IMR-90 (cell line): Measurements from ENCODE around the gene KRTAP10-3. TPM values are rescaled to one million over a fixed set of nuclear protein-coding genes. Genes with fewer than 3 reads are reported as not detected.

Experiments used
- ATAC-seq: fragments of 200-7000 bp; cut with Tn5 transposase; 2 replicates; pipeline ENCODE4 v1.9.1; 2020; ENCODE audit warnings: low read depth, mild to moderate bottlenecking, moderate library complexity
- BruUV-seq: library from RNA; stranded (reverse); fragments of 400-500 nt; replicated peaks from 2 replicates; lab custom pipeline; 2021; lab: Mats Ljungman, UMichigan
- CTCF ChIA-PET: fragments of 300-600 bp; formaldehyde crosslinking; extraction: SDS; loops from one replicate; lab custom pipeline; 2021; ENCODE audit warnings: antibody characterized with exemption; lab: Yijun Ruan, JAX
- POLR2A ChIA-PET: fragments of 300-600 bp; sonication (Branson Sonifier 250); formaldehyde crosslinking; loops from one replicate; lab custom pipeline; 2022; ENCODE audit warnings: antibody characterized with exemption; ENCODE audit not compliant: unreplicated experiment; lab: Charles Lee
- DNase-seq: peaks from one replicate; pipeline ENCODE4 v3.0.0; 2013
- H2AFZ ChIP-seq: replicated peaks from 2 replicates; pipeline ENCODE3; 2013; ENCODE audit warnings: low read length, mild to moderate bottlenecking; ENCODE audit not compliant: poor library complexity
- H2AK5ac ChIP-seq: 2 replicates; pipeline ENCODE4 v1.6.1; 2013; ENCODE audit warnings: low read depth, low read length, inconsistent platforms
- H2AK9ac ChIP-seq: replicated peaks from 2 replicates; pipeline ENCODE3; 2013; ENCODE audit warnings: mild to moderate bottlenecking, low read depth, low read length, moderate library complexity; ENCODE audit not compliant: poor library complexity
- H2BK120ac ChIP-seq: 2 replicates; pipeline ENCODE4 v1.6.1; 2013; ENCODE audit warnings: low read depth, low read length, inconsistent platforms
- H2BK15ac ChIP-seq: 3 replicates; pipeline ENCODE4 v1.6.1; 2013; ENCODE audit warnings: low read depth, low read length, inconsistent platforms
- H2BK20ac ChIP-seq: 2 replicates; pipeline ENCODE4 v1.6.1; 2013; ENCODE audit warnings: low read depth, mild to moderate bottlenecking, inconsistent platforms, low read length, moderate library complexity
- H2BK5ac ChIP-seq: 2 replicates; pipeline ENCODE4 v1.6.1; 2013; ENCODE audit warnings: mild to moderate bottlenecking, low read depth, low read length, inconsistent platforms; ENCODE audit not compliant: poor library complexity, severe bottlenecking
- H3K14ac ChIP-seq: replicated peaks from 2 replicates; pipeline ENCODE4 v1.6.1; 2013; ENCODE audit warnings: low read depth, low read length, inconsistent platforms
- H3K18ac ChIP-seq: 2 replicates; pipeline ENCODE4 v1.6.1; 2013; ENCODE audit warnings: low read depth, low read length, control low read depth
- H3K23ac ChIP-seq: 2 replicates; pipeline ENCODE4 v1.6.1; 2013; ENCODE audit warnings: low read depth, low read length, inconsistent platforms
- H3K27ac ChIP-seq: 2 replicates; pipeline ENCODE4 v1.5.1; 2013; ENCODE audit warnings: mild to moderate bottlenecking, control low read depth, low read length; ENCODE audit not compliant: insufficient read depth
- H3K27me3 ChIP-seq: 2 replicates; pipeline ENCODE4 v1.6.1; 2013; ENCODE audit warnings: low read length; ENCODE audit not compliant: control insufficient read depth, insufficient read depth
- H3K36me3 ChIP-seq: 2 replicates; pipeline ENCODE4 v1.6.1; 2013; ENCODE audit warnings: low read length, mixed read lengths; ENCODE audit not compliant: control insufficient read depth, insufficient read depth
- H3K4ac ChIP-seq: 2 replicates; pipeline ENCODE4 v1.6.1; 2013; ENCODE audit warnings: low read depth, low read length, inconsistent platforms
- H3K4me1 ChIP-seq: 2 replicates; pipeline ENCODE4 v1.6.1; 2013; ENCODE audit warnings: low read length, mixed read lengths; ENCODE audit not compliant: control insufficient read depth, insufficient read depth
- H3K4me2 ChIP-seq: 2 replicates; pipeline ENCODE4 v1.6.1; 2013; ENCODE audit warnings: low read depth, mild to moderate bottlenecking, control low read depth, low read length, moderate library complexity
- H3K4me3 ChIP-seq: 2 replicates; pipeline ENCODE4 v1.5.1; 2013; ENCODE audit warnings: low read depth, mild to moderate bottlenecking, control low read depth, low read length, moderate library complexity; ENCODE audit not compliant: insufficient read depth
- H3K56ac ChIP-seq: 2 replicates; pipeline ENCODE4 v1.6.1; 2013; ENCODE audit warnings: low read length, inconsistent platforms; ENCODE audit not compliant: insufficient read depth; ENCODE audit errors: extremely low read depth
- H3K79me1 ChIP-seq, 2 experiments: 2 replicates each; pipeline ENCODE4 v1.6.1; 2013; ENCODE audit warnings: low read length in 2 of 2, inconsistent platforms in 1 of 2, low read depth in 1 of 2
- H3K9ac ChIP-seq: 2 replicates; pipeline ENCODE4 v1.6.1; 2013; ENCODE audit warnings: low read depth, low read length, control low read depth
- H3K9me1 ChIP-seq: 2 replicates; pipeline ENCODE4 v1.6.1; 2013; ENCODE audit warnings: low read length, inconsistent platforms; ENCODE audit not compliant: insufficient read depth
- H3K9me3 ChIP-seq: 2 replicates; pipeline ENCODE4 v1.6.1; 2013; ENCODE audit warnings: low read length; ENCODE audit not compliant: control insufficient read depth, insufficient read depth
- H4K20me1 ChIP-seq: 2 replicates; pipeline ENCODE4 v1.6.1; 2013; ENCODE audit warnings: low read length, inconsistent platforms; ENCODE audit not compliant: insufficient read depth
- H4K5ac ChIP-seq: 2 replicates; pipeline ENCODE4 v1.6.1; 2013; ENCODE audit warnings: mild to moderate bottlenecking, low read depth, low read length, control low read depth
- H4K8ac ChIP-seq, 2 experiments: 2 replicates each; pipeline ENCODE4 v1.6.1; 2013; ENCODE audit warnings: low read depth in 2 of 2, low read length in 2 of 2, control low read depth in 1 of 2, inconsistent platforms in 1 of 2
- H4K91ac ChIP-seq: 2 replicates; pipeline ENCODE4 v1.6.1; 2013; ENCODE audit warnings: low read depth, low read length, inconsistent platforms; ENCODE audit not compliant: insufficient read depth
- BHLHE40 ChIP-seq: fragments of 150-350 bp; IDR thresholded peaks from 2 replicates; pipeline ENCODE4 v1.6.1; 2016; ENCODE audit warnings: mild to moderate bottlenecking, low read depth, low read length
- CEBPB ChIP-seq: IDR thresholded peaks from 2 replicates; pipeline ENCODE4 v1.6.1; 2012; ENCODE audit warnings: low read depth, low read length, improper control_type of control experiment
- CHD1 ChIP-seq: IDR thresholded peaks from 2 replicates; pipeline ENCODE4 v1.6.1; 2012; ENCODE audit warnings: low read depth, low read length, improper control_type of control experiment
- CTCF ChIP-seq: conservative IDR thresholded peaks from 2 replicates; pipeline ENCODE4 v1.5.1; 2012; ENCODE audit warnings: mild to moderate bottlenecking, low read depth, low read length, improper control_type of control experiment
- MAFK ChIP-seq: IDR thresholded peaks from 2 replicates; pipeline ENCODE4 v1.6.1; 2012; ENCODE audit warnings: low read depth, low read length, improper control_type of control experiment
- RAD21 ChIP-seq: IDR thresholded peaks from 2 replicates; pipeline ENCODE4 v1.6.1; 2012; ENCODE audit warnings: low read length, improper control_type of control experiment
- RFX5 ChIP-seq: IDR thresholded peaks from 2 replicates; pipeline ENCODE4 v1.8.0; 2012; ENCODE audit warnings: low read depth, mild to moderate bottlenecking, low read length, moderate library complexity
- USF2 ChIP-seq: fragments of 150-350 bp; IDR thresholded peaks from 2 replicates; pipeline ENCODE4 v1.6.1; 2017; ENCODE audit warnings: mild to moderate bottlenecking, antibody characterized with exemption, low read length, low read depth
- WGBS, 2 experiments: methylation state at CpG; one replicate each; pipeline versions ENCODE4 v1.1.5 to v1.1.7; 2013; ENCODE audit warnings: missing lambda C conversion rate in 2 of 2; ENCODE audit not compliant: insufficient read length in 1 of 2; ENCODE audit errors: extremely low coverage in 2 of 2; 5-methylcytosine and 5-hydroxymethylcytosine counted together
- dilution Hi-C: fragments of 300-500 bp; cut with HindIII; formaldehyde crosslinking; loops from one replicate; pipeline ENCODE4 v1.14.3; 2018; ENCODE audit warnings: low sequenced_read_pairs; ENCODE audit not compliant: unreplicated experiment
- in situ Hi-C: fragments of 300-500 bp; cut with MboI; formaldehyde crosslinking; loops from 3 replicates; pipeline ENCODE4 v1.14.3; 2019; ENCODE audit warnings: low sequenced_read_pairs, inconsistent platforms, mixed read lengths
- intact Hi-C: fragments of 100-400 bp; cut with micrococcal nuclease; formaldehyde crosslinking; loops from 2 replicates; pipeline ENCODE4 v1.10.0; 2022
- polyA plus RNA-seq, 3 experiments: library from polyadenylated mRNA; depleted of rRNA; stranded (reverse); fragments of >200 nt; gene quantifications; 2 replicates each; pipeline ENCODE4 v1.2.3, GENCODE V29; 2012; ENCODE audit warnings: low replicate concordance in 1 of 3
- total RNA-seq: library from RNA; depleted of rRNA; stranded (reverse); fragments of >200 nt; gene quantifications from 2 replicates; pipeline ENCODE4 v1.2.3, GENCODE V29; 2012

KRTAP10-3 gene
- total and polyA plus RNA-seq, 2 of the 4 experiments (the other 2 are of a cell fraction) = not detected

- H3K4me2 ChIP-seq = no peak overlapping the region
- H3K79me1 ChIP-seq = no peaks in the 10 kb centered on the region
- H4K91ac ChIP-seq = no peak overlapping the region
- H3K36me3 ChIP-seq = no peaks in the 10 kb centered on the region
- DNase-seq = no peak
- no peak overlapping the region for H3K56ac ChIP-seq
- no peak for ATAC-seq
- ChIA-PET POLR2A (no interaction called here), CTCF (interaction anchor here (0.6 kb wide), 1 partner anchor 330 kb away, joined by 8 read pairs; no protein-coding TSS in a partner anchor)
- H4K5ac ChIP-seq = no peak overlapping the region
- 72% methylated on average over 13 of the region's 18 CpGs; no CpG with 5 or more reads in 1 of the 2 experiments for WGBS, 2 experiments
- H3K9me3 ChIP-seq = no peaks in the 10 kb centered on the region
- peaks cover 23% of the 10 kb centered on the region for H3K27me3 ChIP-seq
- intact Hi-C loops = loop anchor here (1.0 kb wide), 1 partner anchor 283 kb away; no protein-coding TSS in a partner anchor
- H4K20me1 ChIP-seq = no peaks in the 10 kb centered on the region
- no peaks in the 10 kb centered on the region for H3K4me1 ChIP-seq
- no peak overlapping the region for H2AK9ac ChIP-seq
- no peak overlapping the region for H4K8ac ChIP-seq
- no peak overlapping the region for H3K14ac ChIP-seq
- dilution Hi-C loops = no loop called here
- no peak overlapping the region for H3K9ac ChIP-seq
- H2AFZ ChIP-seq = no peak overlapping the region
- H2BK20ac ChIP-seq = no peak overlapping the region
- H2BK15ac ChIP-seq = no peak overlapping the region
- H2AK5ac ChIP-seq = no peak overlapping the region
- no peak overlapping the region for H3K27ac ChIP-seq
- no peak overlapping the region for H2BK5ac ChIP-seq
- no peak overlapping the region for H3K23ac ChIP-seq
- in situ Hi-C loops = loop anchor here (25.0 kb wide), 1 partner anchor 427 kb away; the partner anchor contains the start of gene SLX9
- H3K9me1 ChIP-seq = no peaks in the 10 kb centered on the region
- no peak overlapping the region for H3K4me3 ChIP-seq
- no peak overlapping the region for H3K4ac ChIP-seq
- no peak for TF ChIP-seq RAD21
- TF ChIP-seq RFX5 = no peak
- no peak for TF ChIP-seq CTCF
- TF ChIP-seq CEBPB = no peak
- no peak for TF ChIP-seq MAFK
- no peak for TF ChIP-seq USF2
- TF ChIP-seq CHD1 = no peak
- TF ChIP-seq BHLHE40 = no peak
- no TSS peak for BruUV-seq
- H3K18ac ChIP-seq = no peak overlapping the region
- no peak overlapping the region for H2BK120ac ChIP-seq
Observed at GRCh38 chr21:44510109-44510507, 48.5 kb downstream of the KRTAP10-3 start.
